Tibial nerve (tissue), 4 donors: ENCODE measurements around the gene SLC5A5. TPM values are rescaled to one million over a fixed set of nuclear protein-coding genes. Genes with fewer than 3 reads are reported as not detected.
A peak's percentile ranks its signal among the peaks of the same experiment; 100 is the strongest.

ENCODE experiments used
- DNase-seq, 2 donors: peaks; one replicate each; pipeline ENCODE4 v3.0.0-alpha.2; 2019; ENCODE audit warnings: low spot score in 2 of 2
- H3K27ac ChIP-seq, 4 donors: fragments of 200-600 bp; sonication (generic) in 3 of 4; one replicate each; pipeline ENCODE4 v1.5.1; 2017 to 2019; ENCODE audit warnings: mild to moderate bottlenecking in 1 of 4
- H3K27me3 ChIP-seq, 2 donors: fragments of 200-600 bp; sonication (generic) in 1 of 2; one replicate each; pipeline versions ENCODE4 v1.5.1 to v1.6.0; 2017 to 2019
- H3K36me3 ChIP-seq, 3 donors: fragments of 200-600 bp; sonication (generic); one replicate each; pipeline ENCODE4 v1.5.1; 2018 to 2019
- H3K4me1 ChIP-seq, 4 donors: fragments of 200-600 bp; sonication (generic) in 3 of 4; one replicate each; pipeline ENCODE4 v1.5.1; 2017 to 2019
- H3K4me3 ChIP-seq, 4 donors: fragments of 200-600 bp; sonication (generic) in 3 of 4; one replicate each; pipeline ENCODE4 v1.5.1; 2017 to 2019; ENCODE audit warnings: mild to moderate bottlenecking in 1 of 4, moderate library complexity in 1 of 4
- H3K9me3 ChIP-seq, 4 donors: fragments of 200-600 bp; sonication (generic) in 3 of 4; one replicate each; pipeline ENCODE4 v1.5.1; 2017 to 2019
- CTCF ChIP-seq, 5 experiments: fragments of 200-600 bp in 3 of 5; fragments of 450-650 bp in 2 of 5; sonication (generic) in 3 of 5; IDR thresholded peaks; one replicate each; pipeline ENCODE4 v1.5.1; 2016 to 2019; ENCODE audit warnings: antibody characterized with exemption in 5 of 5, mild to moderate bottlenecking in 3 of 5, moderate library complexity in 2 of 5
- EP300 ChIP-seq, 2 donors: sonication (generic); formaldehyde crosslinking; IDR thresholded peaks; one replicate each; pipeline ENCODE4 v1.6.1; 2017; ENCODE audit warnings: antibody characterized with exemption in 2 of 2, mild to moderate bottlenecking in 1 of 2
- POLR2A ChIP-seq, 2 donors: fragments of 450-650 bp; IDR thresholded peaks; one replicate each; pipeline ENCODE4 v1.6.1; 2017; ENCODE audit warnings: antibody characterized with exemption in 2 of 2, mild to moderate bottlenecking in 2 of 2, moderate library complexity in 2 of 2
- WGBS, 2 donors: methylation state at CpG; one replicate each; pipeline ENCODE4 v1.1.5; 2018; 5-methylcytosine and 5-hydroxymethylcytosine counted together
- total RNA-seq, 4 donors: library from RNA; depleted of rRNA; stranded (reverse); fragments of >200 nt; gene quantifications; one replicate each; pipeline ENCODE4 v1.1.0, GENCODE V29; 2016

The SLC5A5 gene
- total RNA-seq, 4 donors from 2014 or later, result not detected

- Histone ChIP-seq H3K9me3 (no peaks in the 10 kb centered on the region), H3K4me1 (peaks cover 0 to 24% (median 16%) of the 10 kb centered on the region in 4 donors), H3K27me3 (no peaks in the 10 kb centered on the region), H3K27ac (peak overlapping the region in 1 of 4 donors; percentile 96), H3K36me3 (peaks cover 9 to 59% (median 24%) of the 10 kb centered on the region in 3 donors), H3K4me3 (peak overlapping the region in 1 of 4 donors; percentile 98)
- no peak for DNase-seq
- WGBS, 2 donors, result 86 to 88% methylated on average over 13 to 23 of the region's 23 CpGs
- TF ChIP-seq CTCF (IDR thresholded peaks at IDR 0.05), result no peak
- TF ChIP-seq POLR2A (IDR thresholded peaks at IDR 0.05), result no peak
- TF ChIP-seq EP300 (IDR thresholded peaks at IDR 0.05), result no peak
Observed at GRCh38 chr19:17861542-17862402, 10.0 kb upstream of the SLC5A5 start.

GRCh38 chr19:17862711-17863519, 8.8 kb upstream of the SLC5A5 start:
- H3K4me1 ChIP-seq, result peaks cover 0 to 24% (median 16%) of the 10 kb centered on the region in 4 donors
- TF ChIP-seq CTCF (IDR thresholded peaks at IDR 0.05) (no peak), EP300 (IDR thresholded peaks at IDR 0.05) (no peak), POLR2A (IDR thresholded peaks at IDR 0.05) (no peak)
- H3K36me3 ChIP-seq, result peaks cover 9 to 59% (median 24%) of the 10 kb centered on the region in 3 donors
- no peaks in the 10 kb centered on the region for H3K27me3 ChIP-seq
- no peak overlapping the region for H3K4me3 ChIP-seq
- no peak for DNase-seq
- WGBS, 2 donors, result 89 to 91% methylated on average over 21 to 28 of the region's 31 CpGs
- no peaks in the 10 kb centered on the region for H3K9me3 ChIP-seq
- no peak overlapping the region for H3K27ac ChIP-seq

- no peak for DNase-seq
- Histone ChIP-seq H3K9me3 (no peaks in the 10 kb centered on the region), H3K4me1 (peaks cover 0 to 24% (median 16%) of the 10 kb centered on the region in 4 donors), H3K4me3 (no peak overlapping the region), H3K36me3 (peaks cover 9 to 59% (median 24%) of the 10 kb centered on the region in 3 donors), H3K27ac (no peak overlapping the region), H3K27me3 (no peaks in the 10 kb centered on the region)
- 83 to 88% methylated on average over 6 to 8 of the region's 8 CpGs for WGBS, 2 donors
- no peak for TF ChIP-seq EP300 (IDR thresholded peaks at IDR 0.05)
- TF ChIP-seq POLR2A (IDR thresholded peaks at IDR 0.05), result no peak
- TF ChIP-seq CTCF (IDR thresholded peaks at IDR 0.05), result no peak
Observed at GRCh38 chr19:17863520-17864182, 8.1 kb upstream of the SLC5A5 start.

GRCh38 chr19:17865364-17866311, 6.1 kb upstream of the SLC5A5 start:
- H3K9me3 ChIP-seq, result no peaks in the 10 kb centered on the region
- peaks cover 9 to 59% (median 24%) of the 10 kb centered on the region in 3 donors for H3K36me3 ChIP-seq
- no peak for DNase-seq
- H3K27me3 ChIP-seq, result peaks cover 0 to 14% of the 10 kb centered on the region in 2 donors
- WGBS, 2 donors, result 66 to 73% methylated on average over 12 to 13 of the region's 13 CpGs
- H3K4me3 ChIP-seq, result no peak overlapping the region
- TF ChIP-seq POLR2A (IDR thresholded peaks at IDR 0.05) (no peak), CTCF (IDR thresholded peaks at IDR 0.05) (no peak), EP300 (IDR thresholded peaks at IDR 0.05) (no peak)
- peaks cover 0 to 17% (median 13%) of the 10 kb centered on the region in 4 donors for H3K4me1 ChIP-seq
- no peak overlapping the region for H3K27ac ChIP-seq
